GM18505 (cell line): ENCODE data around the gene PTPRT.

Experiments
- ATAC-seq: cut with Tn5 transposase; IDR thresholded peaks from one replicate; pipeline ENCODE4 v1.9.1; 2021; ENCODE audit not compliant: unreplicated experiment
- POLR2A ChIP-seq: IDR thresholded peaks from 4 replicates; pipeline ENCODE4 v1.6.1; 2011; ENCODE audit warnings: borderline replicate concordance; ENCODE audit not compliant: insufficient read depth, insufficient read length; ENCODE audit errors: extremely low read depth

Gene PTPRT

DNA sequence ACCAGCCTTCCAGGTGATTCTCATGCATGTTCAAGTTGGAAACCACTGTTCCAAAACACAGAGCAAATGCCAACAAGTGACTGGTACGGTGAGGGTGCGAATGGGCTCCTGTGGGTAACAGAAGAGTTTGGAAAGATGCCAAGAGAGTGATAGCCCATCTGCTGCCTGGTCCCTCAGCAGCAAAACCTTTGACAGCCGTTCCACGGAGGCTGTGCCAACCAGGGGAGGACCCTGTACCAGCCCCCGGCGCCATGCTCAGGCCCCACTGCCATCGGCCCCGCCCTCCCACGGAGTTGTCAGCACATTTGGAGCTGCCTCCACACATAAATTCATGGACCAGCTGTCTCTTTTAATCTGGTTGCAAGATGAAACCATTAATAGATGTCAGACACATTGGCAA is 4.4 kb upstream of the PTPRT start:
- no peak for TF ChIP-seq POLR2A
- no peak for ATAC-seq

DNA sequence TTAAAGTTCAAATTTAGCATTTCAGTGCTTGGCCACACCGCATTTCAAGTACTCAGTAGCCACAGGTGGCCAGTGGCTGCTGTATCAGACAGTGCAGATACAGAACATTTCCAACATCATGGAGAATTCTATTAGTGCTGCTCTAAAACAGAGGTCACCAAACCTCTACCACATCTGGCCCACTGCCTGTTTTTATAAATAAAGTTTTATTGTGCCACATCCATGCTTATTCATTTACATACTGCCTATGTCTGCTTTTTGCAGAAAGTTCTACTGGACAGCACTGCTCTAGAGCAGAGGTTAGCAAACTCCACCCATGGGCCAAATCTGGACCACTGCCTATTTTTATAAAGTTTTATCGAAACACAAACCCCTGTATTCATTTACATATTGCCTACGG is 3.7 kb upstream of the PTPRT start:
- TF ChIP-seq POLR2A = no peak
- ATAC-seq = no peak

DNA sequence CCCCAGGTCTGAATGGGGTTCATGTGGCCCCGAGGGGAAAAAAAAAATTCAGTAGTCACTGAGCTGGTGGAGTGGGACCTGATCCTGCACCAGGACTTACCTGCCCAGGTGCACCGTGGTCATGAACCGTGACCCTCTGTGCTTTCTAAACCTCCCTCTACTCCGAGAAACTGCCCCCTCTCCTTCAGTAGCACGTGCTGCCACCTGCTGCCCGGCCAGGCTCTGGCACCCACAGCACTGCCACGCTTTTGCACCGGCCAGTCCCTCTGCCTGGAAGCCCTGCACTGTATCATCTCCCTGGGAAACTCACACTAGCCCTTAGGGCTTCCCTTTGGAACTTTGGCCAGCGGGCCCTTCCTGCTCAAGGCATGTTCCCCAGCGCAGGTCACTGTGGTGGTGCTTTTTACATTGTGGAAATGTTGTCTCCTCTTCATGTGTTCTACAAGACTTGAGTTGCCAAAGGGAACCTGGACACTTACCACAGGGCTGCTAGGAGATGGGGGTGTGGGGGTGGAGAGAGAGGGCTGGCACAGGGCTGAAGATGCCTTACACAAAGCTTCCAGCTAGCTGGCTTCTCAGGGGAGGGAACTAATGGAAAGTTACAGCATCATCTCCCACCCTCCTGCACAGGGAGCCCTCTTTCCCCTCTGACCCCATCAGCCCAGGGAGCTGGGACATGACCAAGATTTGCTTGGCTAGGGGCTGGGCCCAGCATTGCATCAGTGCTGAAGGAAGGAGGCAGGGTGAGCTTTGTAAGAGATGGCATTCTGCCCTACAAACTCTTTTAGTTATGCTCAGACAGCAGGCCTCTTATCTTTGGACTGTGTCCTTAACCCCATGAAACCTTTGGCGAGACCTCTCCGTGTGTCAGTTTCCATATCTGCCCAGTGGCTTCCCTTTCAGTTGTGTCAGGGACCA is 2.5 kb upstream of the PTPRT start:
- ATAC-seq = no peak
- TF ChIP-seq POLR2A = no peak

DNA sequence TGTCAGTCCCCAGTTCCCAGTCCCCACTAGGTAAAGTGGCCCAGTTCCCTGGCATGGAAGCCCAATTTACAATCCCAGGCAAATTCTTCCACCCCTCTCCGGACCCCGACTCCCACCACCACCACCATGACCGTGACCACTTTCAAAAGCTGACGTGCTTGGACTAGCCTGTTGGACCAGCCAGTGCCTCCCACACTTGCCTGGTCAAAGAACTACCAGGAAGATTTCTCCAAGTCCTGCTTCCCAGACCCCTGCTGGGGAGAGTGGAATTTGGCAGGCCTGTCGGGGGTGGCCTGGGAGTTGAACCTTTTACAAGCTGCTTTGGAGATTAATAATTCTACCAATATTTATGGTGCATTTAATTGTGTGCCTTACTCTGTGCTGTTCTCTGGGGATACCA is 1.4 kb upstream of the PTPRT start:
- no peak for TF ChIP-seq POLR2A

GRCh38 chr20:43190332-43190953 is 737 bp upstream of the PTPRT start:
- no peak for ATAC-seq
- no peak for TF ChIP-seq POLR2A

More for the DNA sequence above, 1.4 kb upstream of the PTPRT start:
- ATAC-seq = no peak

- no peak for TF ChIP-seq POLR2A
- ATAC-seq = no peak
Observed at GRCh38 chr20:43188861-43189553, 699 bp downstream of the PTPRT start.

DNA sequence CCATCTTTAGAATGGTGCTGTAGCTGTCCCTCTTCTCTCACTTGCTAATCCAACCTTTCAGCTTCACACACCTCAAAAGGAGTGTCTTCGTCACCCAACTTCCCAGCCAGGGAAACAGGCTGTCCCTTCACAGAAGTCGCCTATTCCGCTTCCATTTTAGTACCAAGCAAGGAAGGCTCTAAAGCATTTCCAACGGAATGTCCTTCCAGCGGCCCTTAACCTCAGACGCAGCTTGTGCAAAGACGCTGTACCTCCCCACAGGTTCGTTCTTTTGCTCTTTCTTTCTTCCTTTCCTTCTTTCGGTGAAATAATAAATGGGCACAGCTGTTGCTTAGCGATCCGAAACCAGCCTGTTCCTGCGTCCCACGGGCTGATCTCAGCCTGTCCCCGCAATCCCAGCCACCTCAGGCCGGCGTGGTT is 1.5 kb downstream of the PTPRT start:
- TF ChIP-seq POLR2A = no peak
- ATAC-seq = no peak

DNA sequence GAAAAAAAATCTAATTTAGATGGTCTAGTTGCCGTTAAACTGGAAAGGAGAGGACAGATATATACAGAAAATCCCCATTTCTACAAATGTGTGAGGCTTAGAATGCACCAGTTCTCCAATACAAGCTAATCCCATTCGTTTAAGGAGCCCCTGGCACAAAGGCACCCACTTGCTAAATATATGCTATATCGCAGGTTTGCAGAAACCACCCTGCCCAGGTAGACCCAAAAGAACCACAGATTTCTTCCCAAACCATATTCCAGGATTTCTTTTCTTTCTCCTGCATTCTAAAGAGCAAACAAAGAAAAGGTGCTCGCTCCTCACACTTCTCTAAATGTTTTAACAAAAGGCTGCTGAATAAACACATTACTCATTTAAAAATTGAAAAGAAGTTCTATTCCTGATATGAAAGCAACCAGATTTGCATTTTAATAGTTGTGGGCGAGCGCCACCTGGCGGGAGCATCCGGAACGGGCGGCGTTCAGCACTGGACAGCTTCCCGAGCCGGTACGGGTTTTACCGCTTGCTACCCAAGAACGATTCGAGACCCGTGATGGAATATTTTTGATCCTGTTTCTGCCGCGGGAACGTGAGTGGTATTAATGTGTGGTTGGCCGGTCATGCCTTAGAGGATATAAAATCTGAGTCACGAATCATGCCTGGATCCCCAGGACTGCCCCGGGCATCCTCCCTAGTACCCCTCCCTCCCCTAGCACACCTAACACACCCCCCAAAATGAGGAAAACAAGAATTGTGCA is 2.1 kb downstream of the PTPRT start:
- ATAC-seq = no peak
- TF ChIP-seq POLR2A = no peak

- TF ChIP-seq POLR2A = no peak
- no peak for ATAC-seq
Observed at GRCh38 chr20:43186312-43186711, 3.4 kb downstream of the PTPRT start.

DNA sequence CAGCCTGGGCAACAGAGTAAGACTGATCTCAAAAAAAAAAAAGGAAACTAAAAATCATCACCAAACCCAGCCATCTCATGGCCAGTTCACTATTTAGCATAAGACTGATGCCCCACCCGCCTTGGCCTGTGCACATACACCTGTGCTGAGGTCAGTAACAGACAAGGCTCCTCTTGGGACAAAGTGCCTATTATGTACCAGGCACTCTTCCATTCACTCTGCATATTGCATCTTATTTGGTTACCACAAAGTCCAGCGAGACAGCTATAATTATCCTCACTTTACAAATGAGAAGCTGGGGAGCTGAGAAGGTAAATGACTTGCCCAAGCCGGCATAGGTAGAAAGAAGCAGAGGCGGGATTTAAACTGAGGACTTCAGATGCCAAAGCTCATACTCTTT is 3.8 kb downstream of the PTPRT start:
- ATAC-seq = no peak
- TF ChIP-seq POLR2A = no peak

DNA sequence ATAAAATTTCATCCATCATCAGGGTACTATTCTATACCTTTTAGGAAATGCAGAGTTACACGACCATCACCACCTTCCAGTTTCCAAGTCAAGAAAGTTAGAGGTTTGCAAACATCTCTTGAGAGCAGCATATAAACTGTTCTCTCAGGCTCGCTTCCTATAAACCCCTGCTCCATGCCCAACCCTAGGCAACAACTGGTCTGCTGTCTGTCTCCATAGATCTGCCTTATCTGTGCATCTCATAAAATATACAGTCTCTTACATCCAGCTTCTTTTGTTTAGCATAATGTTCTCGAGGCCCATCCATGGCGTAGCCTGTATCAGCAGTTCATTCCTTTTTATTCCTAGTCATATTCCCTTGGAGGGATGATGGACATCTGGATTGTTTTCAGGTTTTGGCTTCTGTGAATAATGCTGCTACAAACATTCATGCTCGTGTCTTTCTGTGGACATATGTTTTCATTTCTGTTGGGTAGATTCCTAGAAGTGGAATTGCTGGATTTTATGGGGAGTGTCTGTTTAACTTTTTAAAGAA is 6.1 kb downstream of the PTPRT start:
- no peak for ATAC-seq
- TF ChIP-seq POLR2A = no peak

DNA sequence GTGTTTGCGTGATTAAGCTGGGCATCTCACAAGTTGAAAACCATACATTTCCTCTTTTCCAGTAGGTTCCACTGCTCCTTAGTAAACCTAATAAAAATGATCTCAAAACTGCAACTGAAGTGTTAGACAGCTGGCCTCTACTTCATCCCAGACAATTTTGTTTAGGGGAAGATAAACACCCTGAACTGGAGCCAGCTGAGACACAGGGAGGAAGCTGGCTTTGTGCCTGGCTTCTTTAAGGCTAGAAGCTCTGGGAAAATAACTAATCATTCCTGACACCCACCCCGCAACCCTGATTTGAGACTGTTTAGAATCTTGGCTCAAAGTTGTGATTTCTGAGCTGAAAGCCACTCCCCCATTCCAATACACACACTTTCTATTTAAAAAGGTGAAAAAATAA is 11.6 kb downstream of the PTPRT start:
- TF ChIP-seq POLR2A = no peak
- ATAC-seq = no peak

DNA sequence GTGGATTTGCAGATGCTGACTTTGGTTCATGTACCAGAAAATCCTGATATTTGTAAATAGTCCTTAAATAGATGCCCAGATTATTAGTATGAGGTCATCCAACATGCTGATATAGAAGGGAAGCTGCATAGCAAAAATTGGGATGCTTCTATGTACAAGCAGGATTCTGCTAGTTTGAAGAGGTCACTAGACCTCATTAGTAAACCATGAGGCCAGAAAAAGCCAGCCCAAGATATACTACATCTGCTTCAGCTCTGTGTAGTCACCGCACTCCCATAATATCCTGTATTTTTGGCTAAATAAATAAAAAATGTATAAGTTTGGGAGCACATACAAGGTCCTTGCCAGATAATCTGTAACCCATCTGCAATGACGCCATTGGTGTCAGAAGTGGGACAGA is 13.0 kb downstream of the PTPRT start:
- ATAC-seq = no peak
- no peak for TF ChIP-seq POLR2A

DNA sequence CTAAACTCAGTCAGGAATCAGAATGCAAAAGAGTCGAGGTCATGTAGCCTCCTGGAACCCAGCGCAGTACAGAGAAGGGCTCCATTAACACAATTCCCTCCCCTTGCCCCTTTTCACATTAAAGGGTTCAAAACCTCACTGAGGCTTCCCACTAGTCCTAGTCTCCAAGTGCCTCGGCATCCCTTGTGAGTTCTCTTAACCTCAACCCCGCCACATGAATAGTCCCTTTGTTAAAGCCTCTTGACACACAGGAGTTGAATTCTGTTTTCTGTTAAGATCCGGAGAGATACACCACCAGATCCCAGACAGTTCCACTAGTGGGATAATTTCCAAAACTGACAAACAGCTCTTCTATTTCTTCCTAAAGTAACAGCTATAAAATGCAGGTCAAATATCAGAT is 17.8 kb downstream of the PTPRT start:
- ATAC-seq = no peak
- TF ChIP-seq POLR2A = no peak

DNA sequence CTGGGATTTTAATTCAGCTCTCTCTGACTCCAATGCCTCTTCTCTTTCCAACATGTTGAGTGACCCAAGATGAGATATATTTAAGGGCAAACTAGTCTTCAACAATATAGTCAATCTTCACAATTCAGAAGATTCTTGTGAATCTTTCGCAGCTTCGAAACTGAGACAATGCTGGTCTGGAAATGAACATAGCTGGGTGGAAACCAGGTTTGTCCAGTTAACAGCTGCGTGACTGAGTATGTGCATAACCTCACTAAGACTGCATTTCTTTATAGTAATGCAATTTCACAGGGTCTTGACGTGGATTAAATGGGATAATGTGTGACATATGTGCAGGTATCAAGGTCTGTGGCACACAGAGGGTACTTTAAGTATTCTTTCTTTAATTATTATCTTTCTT is 18.9 kb downstream of the PTPRT start:
- no peak for TF ChIP-seq POLR2A
- no peak for ATAC-seq
